HEK293T (cell line): Measurements from ENCODE around the gene CTSH.

Source experiments
- BHLHE40 ChIP-seq: fragments of 450-650 bp; IDR thresholded peaks from 2 replicates; pipeline ENCODE4 v1.6.1; 2016; ENCODE audit warnings: mild to moderate bottlenecking, moderate library complexity, borderline replicate concordance
- CTBP1 ChIP-seq: fragments of 450-650 bp; IDR thresholded peaks from 2 replicates; pipeline ENCODE4 v1.6.1; 2016; ENCODE audit warnings: borderline replicate concordance
- ELF4 ChIP-seq: fragments of 450-650 bp; IDR thresholded peaks from 2 replicates; pipeline ENCODE4 v1.6.1; 2017; ENCODE audit warnings: antibody characterized with exemption
- FOXK2 ChIP-seq: fragments of 450-650 bp; IDR thresholded peaks from 2 replicates; pipeline ENCODE4 v1.6.1; 2016; ENCODE audit warnings: mild to moderate bottlenecking
- FOXM1 ChIP-seq: fragments of 450-650 bp; IDR thresholded peaks from 2 replicates; pipeline ENCODE4 v1.6.1; 2017; ENCODE audit warnings: mild to moderate bottlenecking, borderline replicate concordance
- HDGF ChIP-seq: fragments of 450-650 bp; IDR thresholded peaks from 2 replicates; pipeline ENCODE4 v1.6.1; 2017; ENCODE audit warnings: antibody characterized with exemption, borderline replicate concordance
- L3MBTL2 ChIP-seq: fragments of 450-650 bp; conservative IDR thresholded peaks from 2 replicates; pipeline ENCODE4 v1.6.1; 2016; ENCODE audit warnings: mild to moderate bottlenecking
- LEF1 ChIP-seq: fragments of 450-650 bp; IDR thresholded peaks from 2 replicates; pipeline ENCODE4 v1.6.1; 2017; ENCODE audit warnings: mild to moderate bottlenecking, borderline replicate concordance
- NFRKB ChIP-seq: fragments of 450-650 bp; IDR thresholded peaks from 2 replicates; pipeline ENCODE4 v1.6.1; 2016; ENCODE audit warnings: mild to moderate bottlenecking, moderate library complexity
- PKNOX1 ChIP-seq: fragments of 450-650 bp; IDR thresholded peaks from 2 replicates; pipeline ENCODE4 v1.6.1; 2016
- SP1 ChIP-seq: fragments of 450-650 bp; IDR thresholded peaks from 2 replicates; pipeline ENCODE4 v1.6.1; 2017
- SUZ12 ChIP-seq: fragments of 450-650 bp; IDR thresholded peaks from 2 replicates; pipeline ENCODE4 v1.6.1; 2016; ENCODE audit warnings: mild to moderate bottlenecking
- TARDBP ChIP-seq: fragments of 450-650 bp; IDR thresholded peaks from 2 replicates; pipeline ENCODE4 v1.6.1; 2016

GRCh38 chr15:78931439-78932257 is 13.2 kb downstream of the CTSH start:
- TF ChIP-seq CTBP1 (no peak), BHLHE40 (no peak), HDGF (no peak), L3MBTL2 (no peak), FOXM1 (no peak), PKNOX1 (no peak), TARDBP (no peak), SP1 (no peak), LEF1 (no peak), NFRKB (no peak), ELF4 (no peak), SUZ12 (no peak), FOXK2 (no peak)
